Measurements from ENCODE around the gene RRP8.

- no peak for TF ChIP-seq TEAD4 (IDR thresholded peaks at IDR 0.05; ENCODE audit: low read length)
- TF ChIP-seq TEAD4 (CRISPR knock-in tag; IDR thresholded peaks at IDR 0.05; ENCODE audit: borderline replicate concordance) = no peak
- no peak for TF ChIP-seq IRF1 (CRISPR knock-in tag; IDR thresholded peaks at IDR 0.05; ENCODE audit: borderline replicate concordance)
- TF ChIP-seq, protein P1, sequence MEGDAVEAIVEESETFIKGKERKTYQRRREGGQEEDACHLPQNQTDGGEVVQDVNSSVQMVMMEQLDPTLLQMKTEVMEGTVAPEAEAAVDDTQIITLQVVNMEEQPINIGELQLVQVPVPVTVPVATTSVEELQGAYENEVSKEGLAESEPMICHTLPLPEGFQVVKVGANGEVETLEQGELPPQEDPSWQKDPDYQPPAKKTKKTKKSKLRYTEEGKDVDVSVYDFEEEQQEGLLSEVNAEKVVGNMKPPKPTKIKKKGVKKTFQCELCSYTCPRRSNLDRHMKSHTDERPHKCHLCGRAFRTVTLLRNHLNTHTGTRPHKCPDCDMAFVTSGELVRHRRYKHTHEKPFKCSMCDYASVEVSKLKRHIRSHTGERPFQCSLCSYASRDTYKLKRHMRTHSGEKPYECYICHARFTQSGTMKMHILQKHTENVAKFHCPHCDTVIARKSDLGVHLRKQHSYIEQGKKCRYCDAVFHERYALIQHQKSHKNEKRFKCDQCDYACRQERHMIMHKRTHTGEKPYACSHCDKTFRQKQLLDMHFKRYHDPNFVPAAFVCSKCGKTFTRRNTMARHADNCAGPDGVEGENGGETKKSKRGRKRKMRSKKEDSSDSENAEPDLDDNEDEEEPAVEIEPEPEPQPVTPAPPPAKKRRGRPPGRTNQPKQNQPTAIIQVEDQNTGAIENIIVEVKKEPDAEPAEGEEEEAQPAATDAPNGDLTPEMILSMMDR (IDR thresholded peaks at IDR 0.05 in 2 of 3, conservative IDR thresholded peaks at IDR 0.05 in 1 of 3; ENCODE audit: insufficient read depth in 2 of 3, low read depth in 1 of 3, low read length in 3 of 3) = no peak
- TF ChIP-seq RFX5 (IDR thresholded peaks at IDR 0.05; ENCODE audit: low read depth, low read length) = no peak
- no peak for TF ChIP-seq NFIC (IDR thresholded peaks at IDR 0.05)
- TF ChIP-seq TGIF2 (CRISPR knock-in tag; IDR thresholded peaks at IDR 0.05) = no peak
- TF ChIP-seq POLR2A (conservative IDR thresholded peaks at IDR 0.05) = no peak
- no peak for TF ChIP-seq MAX (CRISPR knock-in tag; IDR thresholded peaks at IDR 0.05)
Measured at GRCh38 chr11:6578134-6578533, 25.3 kb downstream of the RRP8 start.

Data from K562 (cell line).